ENCODE results near the gene COL18A1. TPM values are rescaled to one million over a fixed set of nuclear protein-coding genes. Genes with fewer than 3 reads are reported as not detected.
A peak's percentile ranks its signal among the peaks of the same experiment; 100 is the strongest.

COL18A1 gene
- total and polyA plus RNA-seq, 7 experiments from 2014 or later, result 7.0 to 89.8 (median 15.4) TPM

- Histone ChIP-seq H3K27ac (ENCODE audit: low read depth, low read length) (no peak overlapping the region), H3K27me3 (ENCODE audit: control insufficient read depth in 2 of 2, insufficient read depth in 2 of 2, low read length in 2 of 2) (no peaks in the 10 kb centered on the region), H3K4me1 (ENCODE audit: control insufficient read depth in 2 of 2, insufficient read depth in 2 of 2, low read length in 2 of 2) (no peaks in the 10 kb centered on the region), H3K9me3 (ENCODE audit: control insufficient read depth in 2 of 3, low read length in 3 of 3) (no peaks in the 10 kb centered on the region), H3K4me3 (ENCODE audit: low read length) (no peak overlapping the region), H3K36me3 (ENCODE audit: control insufficient read depth in 2 of 3, insufficient read depth in 3 of 3, low read length in 3 of 3) (no peaks in the 10 kb centered on the region)
- no peak overlapping the region for H3K4me3 Mint-ChIP-seq
- DNase-seq (no peak), ATAC-seq (no peak)
- H3K27ac Mint-ChIP-seq, result no peak overlapping the region
- H3K4me1 Mint-ChIP-seq, result peaks cover 0 to 2% (median 0%) of the 10 kb centered on the region in 7 donors
- H3K27me3 Mint-ChIP-seq, result peaks cover 0 to 4% (median 0%) of the 10 kb centered on the region in 5 donors
- ChIA-PET CTCF (no interaction called here), POLR2A (no interaction called here)
- no peaks in the 10 kb centered on the region for H3K36me3 Mint-ChIP-seq
- intact Hi-C loops (cut with micrococcal nuclease), result no loop called here
- H3K9me3 Mint-ChIP-seq, result no peaks in the 10 kb centered on the region
Observed at GRCh38 chr21:45419162-45419561, 14.2 kb downstream of the COL18A1 start.

DNA sequence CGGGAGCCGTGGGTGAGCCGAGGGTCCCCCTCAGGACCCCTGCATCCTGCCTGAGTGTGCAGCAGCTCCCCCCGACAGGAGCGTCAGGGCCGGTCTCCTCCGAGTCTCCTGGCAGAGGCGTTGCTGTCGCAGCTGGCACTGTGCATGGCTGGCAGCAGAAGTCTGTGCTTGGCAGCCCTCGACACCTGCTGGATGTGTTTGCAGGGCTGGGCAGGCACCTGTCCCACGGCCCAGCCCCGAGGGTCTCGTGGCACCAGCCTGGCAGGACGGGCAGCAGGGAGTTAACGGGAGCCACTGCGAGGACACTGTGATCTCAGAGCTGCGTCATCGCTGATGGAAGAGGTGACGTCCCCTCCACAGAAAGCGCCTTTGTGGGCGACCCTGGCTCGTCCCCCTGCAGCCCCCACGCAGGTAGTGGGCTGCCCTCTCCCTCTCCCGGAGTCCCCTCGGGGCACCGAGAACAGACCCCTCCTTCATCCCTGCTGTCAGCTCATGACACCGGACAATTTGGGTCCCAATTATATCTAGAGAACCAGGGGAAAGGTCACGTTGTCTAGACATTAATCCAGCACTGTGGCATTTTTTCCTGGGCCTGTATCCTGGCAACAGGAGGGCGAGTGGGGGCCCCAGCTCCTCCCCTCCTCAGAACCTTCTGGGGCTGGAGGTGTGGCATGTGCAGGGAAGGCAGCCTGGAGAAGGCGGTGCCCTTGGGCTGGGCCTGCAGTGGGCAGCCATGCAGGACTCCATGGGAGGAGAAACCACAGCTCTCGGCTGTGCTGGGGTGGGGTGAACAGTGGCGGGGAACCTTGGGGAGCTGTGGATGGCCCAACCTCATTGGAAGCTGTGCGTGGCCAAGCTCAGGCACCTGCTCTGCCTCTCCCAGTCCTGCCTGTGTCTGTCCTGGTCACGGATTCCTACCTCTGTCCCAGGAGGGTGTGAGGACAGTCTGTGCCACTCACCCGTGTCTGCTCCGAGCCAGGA is 15.4 kb downstream of the COL18A1 start:
- ChIA-PET POLR2A (no interaction called here), CTCF (no interaction called here)
- H3K4me1 ChIP-seq (ENCODE audit: control insufficient read depth in 2 of 2, insufficient read depth in 2 of 2, low read length in 2 of 2), result no peaks in the 10 kb centered on the region
- H3K27me3 ChIP-seq (ENCODE audit: control insufficient read depth in 2 of 2, insufficient read depth in 2 of 2, low read length in 2 of 2), result no peaks in the 10 kb centered on the region
- no peak overlapping the region for H3K4me3 ChIP-seq (ENCODE audit: low read length)
- DNase-seq, result no peak
- H3K27ac ChIP-seq (ENCODE audit: low read depth, low read length), result no peak overlapping the region
- no peaks in the 10 kb centered on the region for H3K36me3 Mint-ChIP-seq
- no peaks in the 10 kb centered on the region for H3K9me3 Mint-ChIP-seq
- H3K27me3 Mint-ChIP-seq, result peaks cover 0 to 4% (median 0%) of the 10 kb centered on the region in 5 donors
- H3K9me3 ChIP-seq (ENCODE audit: control insufficient read depth in 2 of 3, low read length in 3 of 3), result no peaks in the 10 kb centered on the region
- H3K27ac Mint-ChIP-seq, result no peak overlapping the region
- peaks cover 0 to 2% (median 0%) of the 10 kb centered on the region in 7 donors for H3K4me1 Mint-ChIP-seq
- no peak overlapping the region for H3K4me3 Mint-ChIP-seq
- H3K36me3 ChIP-seq (ENCODE audit: control insufficient read depth in 2 of 3, insufficient read depth in 3 of 3, low read length in 3 of 3), result no peaks in the 10 kb centered on the region
- no peak for ATAC-seq
- intact Hi-C loops (cut with micrococcal nuclease), result no loop called here

DNA sequence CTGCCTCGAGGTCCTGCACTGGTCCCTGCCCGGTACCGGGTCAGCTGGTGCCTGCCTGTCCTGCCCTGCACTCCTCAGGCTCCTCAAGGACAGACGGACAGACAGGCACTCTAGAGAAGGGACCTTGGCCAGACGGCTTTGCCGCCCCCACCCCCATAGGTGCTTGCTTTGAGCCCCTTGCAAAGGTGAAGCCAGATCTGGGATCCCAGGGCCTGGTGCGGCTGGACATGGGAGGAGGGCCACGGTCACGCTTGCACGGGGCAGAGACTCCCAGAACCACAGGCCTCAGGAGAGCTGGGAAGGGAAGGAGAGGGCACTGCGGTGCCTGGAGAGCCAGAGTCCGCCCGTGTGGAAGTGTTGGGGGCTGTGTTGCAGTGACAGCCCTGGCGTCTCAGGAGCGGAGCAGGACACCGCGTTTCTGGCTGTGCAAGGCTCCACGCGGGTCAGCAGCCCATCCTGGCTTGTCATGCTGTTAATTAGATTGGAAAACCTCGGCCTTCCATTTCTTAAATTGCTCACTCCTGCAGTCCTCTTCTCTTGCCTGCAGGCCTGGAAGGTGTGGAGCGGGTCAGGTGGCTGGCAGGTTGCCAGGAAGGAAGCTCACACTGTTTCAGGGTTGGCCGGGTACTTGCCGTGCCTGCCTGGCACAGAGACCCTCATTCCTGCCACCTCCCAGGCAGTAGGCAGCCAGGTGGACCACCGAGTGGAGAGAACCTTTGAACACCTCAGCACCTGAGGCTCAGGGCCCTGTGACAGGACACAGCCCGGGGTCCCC is 16.3 kb downstream of the COL18A1 start:
- H3K4me3 ChIP-seq (ENCODE audit: low read length), result no peak overlapping the region
- H3K27me3 Mint-ChIP-seq, result peaks cover 0 to 4% (median 0%) of the 10 kb centered on the region in 5 donors
- H3K27ac Mint-ChIP-seq, result no peak overlapping the region
- ATAC-seq (no peak), DNase-seq (no peak)
- peaks cover 0 to 2% (median 0%) of the 10 kb centered on the region in 7 donors for H3K4me1 Mint-ChIP-seq
- no peak overlapping the region for H3K4me3 Mint-ChIP-seq
- no peaks in the 10 kb centered on the region for H3K9me3 Mint-ChIP-seq
- intact Hi-C loops (cut with micrococcal nuclease), result no loop called here
- no peaks in the 10 kb centered on the region for H3K4me1 ChIP-seq (ENCODE audit: control insufficient read depth in 2 of 2, insufficient read depth in 2 of 2, low read length in 2 of 2)
- no peaks in the 10 kb centered on the region for H3K36me3 ChIP-seq (ENCODE audit: control insufficient read depth in 2 of 3, insufficient read depth in 3 of 3, low read length in 3 of 3)
- H3K36me3 Mint-ChIP-seq, result no peaks in the 10 kb centered on the region
- H3K9me3 ChIP-seq (ENCODE audit: control insufficient read depth in 2 of 3, low read length in 3 of 3), result no peaks in the 10 kb centered on the region
- H3K27me3 ChIP-seq (ENCODE audit: control insufficient read depth in 2 of 2, insufficient read depth in 2 of 2, low read length in 2 of 2), result no peaks in the 10 kb centered on the region
- ChIA-PET POLR2A (no interaction called here), CTCF (no interaction called here)
- H3K27ac ChIP-seq (ENCODE audit: low read depth, low read length), result no peak overlapping the region

DNA sequence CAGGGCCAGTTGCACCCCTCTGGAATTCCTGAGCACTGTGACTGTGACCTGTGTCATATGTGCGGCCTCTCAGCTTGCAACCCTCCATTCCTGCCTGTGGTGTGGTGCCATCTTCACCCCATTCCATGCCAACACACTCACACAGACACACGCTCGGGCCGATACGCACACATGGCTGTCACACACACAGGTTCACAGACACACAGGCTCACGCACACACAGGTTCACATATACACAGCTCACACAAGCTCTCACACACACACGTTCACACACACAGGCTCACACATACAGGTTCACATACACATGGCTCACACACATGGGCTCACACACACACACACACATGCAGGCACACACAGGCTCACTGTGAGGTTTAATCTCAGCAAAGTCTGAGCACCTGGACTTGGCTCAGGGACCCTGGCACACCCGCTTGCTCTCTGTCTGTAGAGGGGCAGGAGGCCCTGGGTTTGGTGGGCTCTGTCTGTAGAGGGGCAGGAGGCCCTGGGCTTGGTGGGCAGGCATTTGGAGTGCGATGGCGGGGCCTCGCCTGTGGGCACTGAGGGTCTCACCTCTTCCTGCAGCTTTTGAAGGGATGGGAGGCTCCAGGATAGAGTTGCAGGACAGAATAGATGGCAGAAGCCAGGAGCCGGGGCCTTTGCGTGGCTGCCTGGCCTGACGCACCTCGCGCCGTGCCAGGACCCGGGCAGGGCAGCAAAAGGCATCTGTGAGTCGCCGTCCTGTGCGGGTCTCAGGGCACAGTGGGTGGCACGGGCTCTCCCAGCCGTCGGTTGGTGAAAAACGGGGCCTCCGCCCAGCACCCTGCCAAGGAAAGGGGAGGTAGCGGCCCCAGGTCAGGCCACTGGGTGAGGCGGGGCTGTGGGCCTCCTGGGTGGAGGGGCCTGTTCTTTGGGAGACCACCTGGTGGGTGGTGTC is 17.1 kb downstream of the COL18A1 start:
- no peaks in the 10 kb centered on the region for H3K9me3 Mint-ChIP-seq
- ATAC-seq, result no peak
- Histone ChIP-seq H3K4me3 (ENCODE audit: low read length) (no peak overlapping the region), H3K4me1 (ENCODE audit: control insufficient read depth in 2 of 2, insufficient read depth in 2 of 2, low read length in 2 of 2) (no peaks in the 10 kb centered on the region), H3K9me3 (ENCODE audit: control insufficient read depth in 2 of 3, low read length in 3 of 3) (no peaks in the 10 kb centered on the region), H3K27ac (ENCODE audit: low read depth, low read length) (no peak overlapping the region), H3K27me3 (ENCODE audit: control insufficient read depth in 2 of 2, insufficient read depth in 2 of 2, low read length in 2 of 2) (no peaks in the 10 kb centered on the region), H3K36me3 (ENCODE audit: control insufficient read depth in 2 of 3, insufficient read depth in 3 of 3, low read length in 3 of 3) (no peaks in the 10 kb centered on the region)
- intact Hi-C loops (cut with micrococcal nuclease), result no loop called here
- DNase-seq, result peak in 1 of 9 donors; percentile 4
- H3K4me1 Mint-ChIP-seq, result peaks cover 0 to 2% (median 0%) of the 10 kb centered on the region in 7 donors
- ChIA-PET POLR2A (no interaction called here), CTCF (no interaction called here)
- H3K27me3 Mint-ChIP-seq, result peaks cover 0 to 4% (median 0%) of the 10 kb centered on the region in 5 donors
- no peaks in the 10 kb centered on the region for H3K36me3 Mint-ChIP-seq
- H3K27ac Mint-ChIP-seq, result peak overlapping the region in 2 of 9 donors; percentile 5 to 34
- no peak overlapping the region for H3K4me3 Mint-ChIP-seq

DNA sequence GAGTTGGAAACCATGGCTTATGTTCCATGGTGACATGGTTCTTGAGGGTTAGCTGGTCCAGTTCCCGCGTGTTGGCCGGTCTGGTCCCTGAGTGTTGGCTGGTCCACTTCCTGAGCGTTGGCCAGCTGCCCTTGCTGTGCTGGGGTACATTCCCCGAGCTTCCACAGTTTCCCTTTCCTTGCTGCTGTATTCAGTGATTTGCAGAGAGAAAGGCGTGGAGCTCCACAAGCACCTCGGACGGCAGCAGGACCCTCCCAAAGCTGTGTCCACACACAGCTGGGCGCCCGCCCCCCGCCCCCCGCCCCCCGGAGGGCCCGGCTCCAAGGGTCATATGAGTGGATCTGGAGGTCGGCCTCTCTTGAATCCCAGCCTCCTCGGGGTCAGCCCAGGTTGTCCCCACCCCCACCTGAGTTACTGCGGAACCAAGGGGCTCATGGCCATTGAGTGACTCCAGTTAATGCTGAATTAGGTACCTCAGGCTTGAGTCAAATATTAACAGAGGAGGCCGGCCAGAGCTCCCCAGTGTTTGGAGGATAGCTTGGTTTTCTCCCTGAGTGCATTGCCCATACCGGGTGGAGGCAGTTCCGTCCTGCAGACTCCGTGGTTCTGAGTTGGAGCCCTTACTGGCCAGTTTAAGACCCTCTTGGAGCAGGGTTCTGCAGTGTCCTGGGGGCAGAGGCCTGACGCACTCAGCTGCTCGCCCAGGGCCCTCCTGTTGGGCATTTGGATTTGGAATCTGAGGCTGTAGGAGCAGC is 18.4 kb downstream of the COL18A1 start:
- Mint-ChIP-seq H3K9me3 (no peaks in the 10 kb centered on the region), H3K36me3 (no peaks in the 10 kb centered on the region), H3K27me3 (peaks cover 0 to 4% (median 0%) of the 10 kb centered on the region in 5 donors), H3K4me1 (peaks cover 0 to 2% (median 0%) of the 10 kb centered on the region in 7 donors), H3K4me3 (no peak overlapping the region), H3K27ac (no peak overlapping the region)
- Histone ChIP-seq H3K4me3 (ENCODE audit: low read length) (no peak overlapping the region), H3K36me3 (ENCODE audit: control insufficient read depth in 2 of 3, insufficient read depth in 3 of 3, low read length in 3 of 3) (no peaks in the 10 kb centered on the region), H3K27ac (ENCODE audit: low read depth, low read length) (no peak overlapping the region), H3K27me3 (ENCODE audit: control insufficient read depth in 2 of 2, insufficient read depth in 2 of 2, low read length in 2 of 2) (no peaks in the 10 kb centered on the region), H3K9me3 (ENCODE audit: control insufficient read depth in 2 of 3, low read length in 3 of 3) (no peaks in the 10 kb centered on the region), H3K4me1 (ENCODE audit: control insufficient read depth in 2 of 2, insufficient read depth in 2 of 2, low read length in 2 of 2) (no peaks in the 10 kb centered on the region)
- POLR2A ChIA-PET, result no interaction called here
- ATAC-seq (no peak), DNase-seq (no peak)
- intact Hi-C loops (cut with micrococcal nuclease), result no loop called here
- CTCF ChIA-PET, result no interaction called here
